Measurements from ENCODE around the gene CNGA3.
"Not testable (repeated sequence)": the region's sequence is repeated elsewhere in the genome, so short reads cannot be mapped to it uniquely, and the experiment has no call there.

Gene CNGA3

DNA sequence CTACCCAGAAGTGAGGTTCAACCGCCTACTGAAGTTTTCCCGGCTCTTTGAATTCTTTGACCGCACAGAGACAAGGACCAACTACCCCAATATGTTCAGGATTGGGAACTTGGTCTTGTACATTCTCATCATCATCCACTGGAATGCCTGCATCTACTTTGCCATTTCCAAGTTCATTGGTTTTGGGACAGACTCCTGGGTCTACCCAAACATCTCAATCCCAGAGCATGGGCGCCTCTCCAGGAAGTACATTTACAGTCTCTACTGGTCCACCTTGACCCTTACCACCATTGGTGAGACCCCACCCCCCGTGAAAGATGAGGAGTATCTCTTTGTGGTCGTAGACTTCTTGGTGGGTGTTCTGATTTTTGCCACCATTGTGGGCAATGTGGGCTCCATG lies 49.7 kb downstream of the CNGA3 start:
- H3K4me3 ChIP-seq (ENCODE audit: low read depth, low read length), result no peak overlapping the region

DNA sequence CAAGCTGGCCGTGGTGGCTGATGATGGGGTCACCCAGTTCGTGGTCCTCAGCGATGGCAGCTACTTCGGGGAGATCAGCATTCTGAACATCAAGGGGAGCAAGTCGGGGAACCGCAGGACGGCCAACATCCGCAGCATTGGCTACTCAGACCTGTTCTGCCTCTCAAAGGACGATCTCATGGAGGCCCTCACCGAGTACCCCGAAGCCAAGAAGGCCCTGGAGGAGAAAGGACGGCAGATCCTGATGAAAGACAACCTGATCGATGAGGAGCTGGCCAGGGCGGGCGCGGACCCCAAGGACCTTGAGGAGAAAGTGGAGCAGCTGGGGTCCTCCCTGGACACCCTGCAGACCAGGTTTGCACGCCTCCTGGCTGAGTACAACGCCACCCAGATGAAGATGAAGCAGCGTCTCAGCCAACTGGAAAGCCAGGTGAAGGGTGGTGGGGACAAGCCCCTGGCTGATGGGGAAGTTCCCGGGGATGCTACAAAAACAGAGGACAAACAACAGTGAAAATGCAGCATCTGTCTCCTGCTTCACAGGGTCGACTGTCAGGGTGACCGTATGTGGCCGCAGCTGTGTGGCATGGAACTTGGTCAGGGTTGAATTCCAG lies 50.6 kb downstream of the CNGA3 start:
- no peak overlapping the region for H3K4me3 ChIP-seq (ENCODE audit: low read depth, low read length)

DNA sequence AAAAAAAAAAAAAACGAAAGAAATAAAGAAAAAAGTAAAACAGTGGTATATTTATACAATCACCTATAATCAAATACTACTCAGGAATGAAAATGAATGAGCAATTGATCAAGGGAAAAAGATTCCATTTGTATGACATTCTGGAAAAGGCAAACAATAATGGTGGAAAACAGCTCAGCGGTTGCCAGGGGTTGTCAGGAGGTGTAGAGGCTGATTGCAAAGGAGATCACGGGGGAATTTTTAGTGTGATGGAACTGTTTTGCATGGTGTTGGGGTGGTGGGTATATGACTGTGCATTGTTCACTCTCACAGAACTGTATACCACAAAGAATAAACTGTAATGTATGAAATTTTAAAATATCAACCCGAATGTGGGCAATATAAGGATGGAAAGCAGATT lies 52.9 kb downstream of the CNGA3 start:
- H3K4me3 ChIP-seq (ENCODE audit: low read depth, low read length), result no peak overlapping the region

DNA sequence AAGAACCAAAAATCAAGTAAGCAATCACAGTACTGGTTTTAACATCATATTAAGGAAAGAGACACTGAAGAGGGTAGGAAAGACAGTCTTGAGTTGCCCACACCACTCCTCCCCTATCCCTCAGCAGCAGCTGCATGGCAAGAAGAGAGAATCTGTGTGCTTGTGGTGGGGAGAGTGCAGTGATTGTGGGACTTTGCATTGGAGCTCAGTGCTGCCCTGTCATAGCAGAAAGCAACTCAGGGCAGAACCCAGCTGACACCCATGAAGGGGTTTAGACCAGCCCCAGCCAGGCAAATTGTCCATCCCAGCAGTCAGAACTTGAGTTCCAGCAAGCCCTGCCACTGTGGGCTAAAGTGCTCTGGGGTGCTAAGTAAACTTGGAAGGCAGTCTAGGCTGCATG lies 57.6 kb downstream of the CNGA3 start:
- H3K4me3 ChIP-seq (ENCODE audit: low read depth, low read length), result no peak overlapping the region

DNA sequence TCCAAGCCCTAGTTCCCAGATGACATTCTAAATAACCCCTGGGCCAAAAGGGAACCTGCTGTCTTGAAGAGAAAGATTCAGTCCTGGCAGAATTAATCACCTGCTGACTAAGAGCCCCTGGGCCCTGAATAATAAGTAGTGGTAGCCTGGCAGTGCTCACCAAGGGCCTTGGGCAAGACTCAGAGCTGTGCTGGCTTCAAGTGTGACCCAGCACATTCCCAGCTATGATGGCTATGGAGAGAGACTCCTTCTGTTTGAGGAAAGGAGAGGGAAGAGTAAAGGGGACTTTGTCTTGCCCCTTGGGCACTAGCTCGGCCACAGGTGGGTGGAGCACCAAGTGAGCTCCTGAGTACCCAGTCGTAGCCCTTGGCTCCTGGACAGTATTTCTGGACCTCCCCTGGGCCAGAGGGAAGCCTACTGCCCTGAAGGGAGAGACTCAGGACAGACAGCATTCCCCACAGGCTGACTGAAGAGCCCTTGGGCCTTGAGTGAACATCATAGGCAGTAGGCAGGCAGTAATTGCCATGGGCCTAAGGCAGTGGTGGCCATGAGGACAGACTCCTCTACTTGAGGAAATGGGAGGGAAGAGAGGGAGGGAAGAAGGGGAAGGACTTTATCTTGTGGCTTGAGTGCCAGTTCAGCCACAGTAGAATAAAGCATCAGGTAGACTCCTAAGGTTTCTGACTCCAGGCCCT lies 58.4 kb downstream of the CNGA3 start:
- H3K4me3 ChIP-seq (ENCODE audit: low read depth, low read length), result no peak overlapping the region

DNA sequence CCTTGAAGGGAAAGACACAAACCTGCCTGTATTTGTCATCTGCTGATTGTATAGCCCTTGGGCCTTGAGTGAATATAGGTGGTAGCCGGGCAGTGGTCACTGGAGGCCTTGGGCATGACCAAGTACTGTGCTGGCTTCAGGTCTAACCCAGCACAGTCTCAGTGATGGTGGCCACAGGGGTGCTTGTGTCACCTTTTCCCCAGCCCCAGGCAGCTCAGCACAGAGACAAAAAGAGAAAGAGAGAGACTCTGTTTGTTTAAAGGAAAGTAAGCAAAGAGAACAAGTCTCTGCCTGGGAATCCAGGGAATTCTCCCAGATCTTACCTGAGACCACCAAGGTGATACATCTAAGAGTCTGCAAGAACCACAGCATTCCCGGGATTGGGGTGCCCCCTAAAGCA lies 59.0 kb downstream of the CNGA3 start:
- H3K4me3 ChIP-seq (ENCODE audit: low read depth, low read length), result no peak overlapping the region

DNA sequence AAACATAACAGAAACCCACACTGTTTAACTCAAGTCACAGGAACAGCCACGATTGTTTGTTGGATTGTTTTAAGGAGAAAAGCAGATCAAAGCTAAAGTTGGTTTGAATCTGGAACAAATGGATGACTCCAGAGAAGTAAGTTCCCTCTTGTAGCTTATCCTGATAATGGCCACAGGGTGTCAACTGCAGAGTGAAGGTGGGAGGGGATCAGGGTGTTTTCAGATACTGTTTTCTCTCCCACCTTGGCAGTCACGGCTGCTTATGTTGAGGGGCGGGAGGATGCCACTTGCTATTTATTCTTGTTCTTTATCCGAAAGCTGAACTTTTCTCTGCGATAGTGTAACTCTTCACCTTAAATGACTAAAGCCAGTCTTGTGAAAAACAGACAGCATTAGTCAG lies 61.9 kb downstream of the CNGA3 start:
- no peak overlapping the region for H3K4me3 ChIP-seq (ENCODE audit: low read depth, low read length)

DNA sequence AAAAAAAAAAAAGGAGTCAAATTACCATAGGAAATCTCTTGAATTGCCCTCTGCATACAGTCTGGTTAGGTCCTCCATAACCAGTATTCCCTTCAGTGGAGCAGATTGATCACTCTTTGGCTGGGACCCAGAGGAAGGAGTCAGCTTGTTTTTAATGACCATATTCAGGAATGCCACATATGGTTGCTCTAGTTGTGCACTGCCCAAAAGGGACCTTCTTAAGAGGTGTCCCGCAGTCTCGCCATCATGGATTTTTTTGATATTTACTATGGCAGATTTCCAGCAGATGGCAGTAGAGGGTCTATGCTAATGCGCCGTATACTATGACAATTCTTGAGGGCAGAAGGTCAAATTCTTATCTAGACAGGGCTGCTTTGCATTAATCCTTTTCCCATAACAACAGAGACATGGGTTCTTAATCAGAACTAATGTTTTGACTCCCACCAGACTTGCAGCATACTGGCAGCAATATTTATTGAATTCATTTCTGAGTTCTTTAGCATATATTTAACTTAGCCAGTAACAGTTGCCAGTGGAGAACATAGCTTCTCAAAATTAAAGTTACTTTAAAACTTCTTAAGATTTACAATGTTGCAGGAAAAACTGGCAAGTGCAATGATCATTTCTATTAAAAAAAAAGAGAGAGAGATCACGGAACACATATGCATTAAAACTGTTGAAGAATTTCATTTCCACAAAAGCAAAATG lies 66.6 kb downstream of the CNGA3 start:
- no peak overlapping the region for H3K4me3 ChIP-seq (ENCODE audit: low read depth, low read length)

DNA sequence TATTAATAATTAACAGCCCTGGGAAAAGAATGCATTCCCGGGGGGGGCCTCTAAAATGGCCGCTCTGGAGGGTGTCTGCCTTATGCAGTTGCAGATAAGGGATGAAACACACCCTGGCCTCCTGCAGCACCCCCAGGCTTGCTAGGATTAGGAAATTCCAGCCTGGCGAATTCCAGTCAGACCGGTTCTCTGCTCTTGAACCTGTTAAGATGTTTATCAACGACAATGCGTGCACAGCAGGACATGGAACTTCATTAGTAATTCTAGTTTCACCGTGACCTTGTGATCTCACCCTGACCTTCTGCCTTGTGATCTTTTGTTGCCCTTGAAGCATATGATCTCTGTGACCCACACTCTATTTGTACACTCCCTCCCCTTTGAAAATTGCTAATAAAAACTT lies 68.0 kb downstream of the CNGA3 start:
- not testable (repeated sequence) for H3K4me3 ChIP-seq (ENCODE audit: low read depth, low read length)

DNA sequence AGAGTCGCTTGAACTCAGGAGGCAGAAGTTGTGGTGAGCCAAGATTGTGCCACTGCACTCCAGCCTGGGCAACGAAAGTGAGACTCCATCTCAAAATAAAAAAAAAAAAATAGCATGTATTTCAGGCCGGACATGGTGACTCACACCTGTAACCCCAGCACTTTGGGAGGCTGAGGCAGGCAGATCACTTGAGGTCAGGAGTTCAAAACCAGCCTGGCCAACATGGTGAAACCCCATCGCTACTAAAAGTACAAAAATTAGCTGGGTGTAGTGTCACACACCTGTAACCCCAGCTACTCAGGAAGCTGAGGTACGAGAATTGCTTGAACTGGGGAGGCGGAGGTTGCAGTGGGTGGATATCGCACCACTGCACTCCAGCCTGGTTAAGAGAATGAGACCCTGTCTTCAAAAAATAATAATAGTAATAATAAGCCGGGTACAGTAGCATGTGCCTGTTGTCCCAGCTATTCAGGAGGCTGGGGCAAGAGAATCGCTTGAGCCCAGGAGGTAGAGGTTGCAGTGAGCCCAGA lies 69.5 kb downstream of the CNGA3 start:
- H3K4me3 ChIP-seq (ENCODE audit: low read depth, low read length), result not testable (repeated sequence)

DNA sequence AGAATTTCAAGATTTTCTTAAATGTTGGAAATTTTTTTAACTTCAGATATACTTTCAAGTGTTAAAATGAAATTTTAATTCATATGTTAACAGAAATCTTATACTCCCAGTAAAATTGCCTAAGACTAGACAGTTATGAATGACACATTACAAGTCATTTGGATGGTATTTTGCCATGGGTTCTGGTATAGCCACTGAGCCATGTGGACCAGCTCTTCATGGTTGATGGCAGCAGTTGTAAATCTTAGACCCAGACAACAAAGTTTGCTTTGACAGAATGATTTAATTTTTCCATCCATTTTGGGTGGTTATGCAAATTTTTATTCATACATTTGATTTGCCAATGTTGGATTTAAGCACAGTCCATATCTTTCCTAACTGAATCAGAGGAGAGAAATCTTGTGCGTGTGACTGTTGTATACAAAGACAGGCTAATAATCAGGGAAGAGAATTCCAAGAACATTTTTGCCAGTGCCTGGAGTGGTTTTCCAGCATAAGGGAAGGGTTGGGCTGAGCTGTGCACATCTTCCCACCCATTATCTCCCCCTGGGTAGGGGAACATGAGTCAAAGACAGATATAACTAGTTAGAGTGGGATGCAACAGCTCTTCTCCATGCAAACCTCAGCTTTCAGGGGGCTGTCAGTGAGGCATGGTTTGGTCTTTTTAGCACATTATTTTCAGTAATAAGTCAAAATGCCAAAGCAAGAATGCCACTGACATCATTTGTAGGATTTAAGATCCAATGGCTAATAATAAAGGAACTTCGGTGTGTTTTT lies 70.3 kb downstream of the CNGA3 start:
- H3K4me3 ChIP-seq (ENCODE audit: low read depth, low read length), result no peak overlapping the region

DNA sequence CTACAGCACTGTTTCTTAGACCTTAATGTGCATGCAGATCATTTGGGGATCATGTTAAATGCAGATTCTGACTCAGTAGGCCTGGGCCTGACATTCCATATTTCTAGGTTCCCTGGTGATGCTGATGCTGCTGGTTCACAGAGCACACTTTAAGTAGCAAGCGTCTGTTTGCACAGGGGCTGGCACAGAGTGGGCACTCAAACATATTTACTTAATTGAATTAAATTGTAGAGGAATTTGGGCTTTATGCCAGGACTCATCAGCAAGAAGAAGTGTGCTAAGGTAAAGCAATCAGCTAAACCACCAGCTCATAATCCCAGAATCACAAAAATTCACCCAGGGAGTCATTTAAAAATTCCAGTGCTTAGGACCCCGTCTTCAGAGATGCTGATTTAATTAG lies 73.3 kb downstream of the CNGA3 start:
- H3K4me3 ChIP-seq (ENCODE audit: low read depth, low read length), result no peak overlapping the region

DNA sequence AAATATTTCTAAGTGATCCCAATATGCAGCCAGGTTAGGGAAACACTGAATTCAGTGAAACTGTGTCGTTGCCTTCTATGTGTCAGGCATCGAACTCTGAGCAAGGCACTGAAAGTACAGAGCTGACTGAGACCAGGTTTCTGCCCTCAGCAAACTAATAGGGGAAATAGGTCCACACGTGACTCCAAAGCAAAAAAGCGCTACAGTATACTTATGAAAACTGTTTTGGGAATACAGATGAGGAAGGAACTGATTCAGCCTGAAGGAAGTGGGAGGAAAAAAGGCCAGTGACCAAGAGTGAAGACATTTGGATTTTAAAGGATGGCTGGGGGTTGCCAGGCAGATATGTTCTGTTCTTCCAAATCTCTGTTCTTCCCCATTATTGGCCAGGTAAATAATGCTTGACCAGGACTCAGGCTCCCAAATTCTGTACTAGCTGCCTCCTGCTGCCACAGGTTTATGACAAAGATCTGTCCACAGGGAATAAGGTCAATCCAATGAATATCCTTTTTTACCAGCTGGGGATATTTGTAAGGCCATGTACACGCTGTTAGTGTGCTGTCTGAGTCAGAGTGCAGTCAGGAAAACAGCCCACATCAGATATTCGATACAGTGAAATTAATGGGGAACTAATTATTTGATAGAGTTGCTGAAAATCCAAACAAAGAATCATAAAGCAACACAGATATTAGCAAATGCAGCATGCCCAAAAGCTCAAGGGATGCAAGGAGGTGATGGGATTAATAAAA lies 73.9 kb downstream of the CNGA3 start:
- no peak overlapping the region for H3K4me3 ChIP-seq (ENCODE audit: low read depth, low read length)

DNA sequence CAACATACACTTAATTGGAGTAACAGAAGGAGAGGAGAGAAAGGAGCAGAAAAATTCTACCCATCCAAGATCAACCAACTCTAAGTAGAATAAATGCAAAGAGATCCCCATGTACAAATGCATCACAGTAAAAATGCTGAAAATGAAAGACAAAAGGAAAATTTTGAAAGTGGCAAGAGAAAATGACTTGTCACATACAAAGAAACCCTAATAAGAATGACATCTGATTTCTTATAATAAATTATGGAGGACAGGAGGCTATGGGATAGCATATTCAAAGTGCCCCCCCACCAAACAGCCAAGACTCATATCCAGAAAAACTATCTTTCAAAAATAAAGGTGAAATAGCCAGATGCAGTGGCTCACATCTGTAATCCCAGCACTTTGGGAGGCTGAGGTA lies 76.2 kb downstream of the CNGA3 start:
- no peak overlapping the region for H3K4me3 ChIP-seq (ENCODE audit: low read depth, low read length)

DNA sequence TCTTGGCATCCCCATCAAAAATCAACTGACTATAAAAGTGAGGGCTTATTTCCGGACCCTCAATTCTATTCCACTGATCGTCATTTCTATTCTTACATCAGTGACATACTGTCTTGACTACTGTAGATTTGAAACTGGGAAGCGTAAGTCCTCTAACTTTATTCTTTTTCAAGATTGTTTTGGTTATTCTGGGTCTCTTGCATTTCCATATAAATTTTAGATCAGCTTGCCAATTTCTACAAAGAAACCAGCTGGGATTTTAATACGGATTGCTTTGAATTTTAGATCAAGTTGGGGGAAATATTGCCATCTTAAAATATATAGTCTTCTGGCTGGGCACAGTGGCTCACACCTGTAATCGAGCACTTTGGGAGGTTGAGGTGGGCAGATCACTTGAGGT lies 80.5 kb downstream of the CNGA3 start:
- no peak overlapping the region for H3K4me3 ChIP-seq (ENCODE audit: low read depth, low read length)

DNA sequence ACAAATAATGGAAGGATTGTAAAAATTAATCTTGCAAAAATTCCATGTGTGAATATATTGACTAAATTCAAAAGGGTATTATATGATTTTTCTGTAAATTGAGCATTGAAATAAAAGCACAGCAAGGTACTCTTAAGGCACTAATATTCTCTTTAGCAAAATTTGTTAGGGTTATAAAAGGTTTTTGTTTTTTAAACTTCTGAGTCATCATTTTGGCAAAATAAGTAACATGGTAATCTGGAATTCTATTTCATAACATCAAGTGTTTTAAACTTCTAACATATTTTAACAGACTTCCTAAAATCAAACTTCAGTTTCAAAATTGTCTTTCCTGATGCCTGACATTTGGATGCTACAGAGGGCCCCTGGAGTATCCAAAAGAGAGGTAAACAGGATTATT lies 85.9 kb downstream of the CNGA3 start:
- no peak overlapping the region for H3K4me3 ChIP-seq (ENCODE audit: low read depth, low read length)

DNA sequence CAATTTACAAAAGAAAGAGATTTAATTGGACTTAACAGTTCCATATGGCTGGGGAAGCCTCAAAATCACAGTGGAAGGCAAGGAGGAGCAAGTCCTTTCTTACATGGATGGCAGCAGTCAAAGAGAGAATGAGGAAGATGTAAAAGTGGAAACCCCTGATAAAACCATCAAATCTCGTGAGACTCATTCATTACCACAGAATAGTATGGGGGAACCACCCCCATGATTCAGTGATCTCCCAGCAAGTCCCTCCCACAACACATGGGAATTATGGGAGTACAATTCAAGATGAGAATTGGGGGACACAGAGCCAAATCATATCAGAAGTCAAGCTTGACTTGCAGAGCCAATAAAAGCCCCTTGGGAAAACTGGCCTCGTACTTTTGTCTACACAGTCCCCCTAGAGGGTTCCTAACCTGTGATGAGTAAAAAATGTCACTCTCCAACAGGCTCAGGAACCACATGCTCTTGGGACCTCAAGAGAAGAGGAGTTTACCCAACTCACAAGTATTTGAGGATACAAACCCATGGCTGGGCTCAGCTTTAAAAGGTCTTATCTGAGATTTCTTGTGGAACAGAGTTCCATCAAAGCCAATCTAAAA lies 87.2 kb downstream of the CNGA3 start:
- H3K4me3 ChIP-seq (ENCODE audit: low read depth, low read length), result no peak overlapping the region

DNA sequence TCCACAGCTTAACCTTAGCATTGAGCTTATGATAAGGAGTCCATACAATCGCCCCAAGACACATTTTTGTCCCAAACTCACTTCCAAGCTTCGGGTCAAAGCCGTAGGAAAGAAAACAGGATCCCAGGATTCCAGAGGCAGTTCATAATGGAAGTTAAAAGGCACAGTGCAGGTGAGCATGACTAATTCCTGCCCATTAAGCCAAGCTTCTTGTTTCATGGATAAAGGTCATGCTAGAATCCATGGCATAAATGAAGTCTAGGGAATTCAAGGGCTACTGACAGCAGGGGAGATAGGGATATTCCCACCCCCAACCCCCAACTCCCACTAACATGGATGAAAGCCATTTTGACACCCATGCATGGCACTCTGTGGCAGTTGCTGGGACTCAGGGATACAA lies 88.2 kb downstream of the CNGA3 start:
- no peak overlapping the region for H3K4me3 ChIP-seq (ENCODE audit: low read depth, low read length)

DNA sequence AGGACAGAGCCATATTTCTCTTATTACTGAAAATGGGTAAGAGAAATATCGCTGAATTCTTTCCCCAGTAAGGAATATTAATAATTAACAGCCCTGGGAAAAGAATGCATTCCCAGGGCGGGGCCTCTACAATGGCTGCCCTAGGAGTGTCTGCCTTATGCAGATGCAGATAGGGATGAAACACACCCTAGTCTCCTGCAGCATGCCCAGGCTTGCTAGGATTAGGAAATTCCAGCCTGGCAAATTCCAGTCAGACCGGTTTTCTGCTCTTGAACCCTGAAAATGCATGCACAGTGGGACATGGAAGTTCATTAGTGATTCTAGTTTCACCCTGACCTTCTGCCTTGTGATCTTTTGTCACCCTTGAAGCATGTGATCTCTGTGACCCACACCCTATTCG lies 89.4 kb downstream of the CNGA3 start:
- not testable (repeated sequence) for H3K4me3 ChIP-seq (ENCODE audit: low read depth, low read length)

DNA sequence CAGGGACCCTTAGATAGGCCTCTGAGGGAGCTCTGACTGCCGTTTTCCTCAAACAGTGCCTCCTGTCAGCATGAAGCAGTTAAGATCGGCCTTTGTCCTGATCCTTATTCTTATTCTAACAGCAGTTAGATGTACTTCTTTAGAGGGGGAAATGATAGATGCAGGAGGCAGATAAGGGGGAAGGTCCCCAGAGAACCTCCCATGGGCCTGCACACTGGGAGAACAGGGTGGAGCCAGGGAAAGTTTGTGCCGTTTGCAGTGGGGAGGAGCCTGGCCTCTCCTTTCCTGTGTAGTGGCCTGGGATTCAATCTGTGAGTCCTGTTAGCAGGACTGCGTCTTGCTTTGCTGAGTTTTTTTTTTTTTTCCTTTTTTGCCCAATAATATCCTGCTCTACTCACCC lies 90.5 kb downstream of the CNGA3 start:
- no peak overlapping the region for H3K4me3 ChIP-seq (ENCODE audit: low read depth, low read length)

Data from iPS-11a (cell line).